Right lobe of liver (tissue), 6 donors: ENCODE data around the gene GRIN3A. TPM values are rescaled to one million over a fixed set of nuclear protein-coding genes. Genes with fewer than 3 reads are reported as not detected.
"Not testable (repeated sequence)": the region's sequence is repeated elsewhere in the genome, so short reads cannot be mapped to it uniquely, and the experiment has no call there.

Experiments used
- ATAC-seq, 4 donors: fragments of 200-7000 bp; cut with Tn5 transposase; one replicate each; pipeline ENCODE4 v1.9.1; 2020; ENCODE audit warnings: mild to moderate bottlenecking in 4 of 4, moderate library complexity in 4 of 4
- DNase-seq, 3 donors: peaks; one replicate each; pipeline ENCODE4 v3.0.0-alpha.2; 2020
- H3K27ac ChIP-seq, 3 donors: fragments of 200-600 bp; one replicate each; pipeline ENCODE4 v1.8.0; 2022
- H3K27me3 ChIP-seq, 2 donors: fragments of 200-600 bp; one replicate each; pipeline ENCODE4 v1.8.0; 2022
- H3K36me3 ChIP-seq, 4 donors: fragments of 200-600 bp; sonication (generic) in 1 of 4; one replicate each; pipeline versions ENCODE4 v1.5.1 to v1.8.0; 2017 to 2022; ENCODE audit warnings: control low read depth in 1 of 4
- H3K4me1 ChIP-seq, 4 donors: fragments of 200-600 bp; sonication (generic) in 1 of 4; one replicate each; pipeline versions ENCODE4 v1.5.1 to v1.8.0; 2017 to 2022; ENCODE audit warnings: control low read depth in 1 of 4
- H3K4me3 ChIP-seq, 3 donors: fragments of 200-600 bp; one replicate each; pipeline ENCODE4 v1.8.0; 2022
- H3K9me3 ChIP-seq, 4 donors: fragments of 200-600 bp; sonication (generic) in 1 of 4; one replicate each; pipeline versions ENCODE4 v1.5.1 to v1.8.0; 2017 to 2022; ENCODE audit warnings: control low read depth in 1 of 4
- CTCF ChIP-seq, 4 donors: fragments of 200-600 bp in 3 of 4; fragments of 450-650 bp in 1 of 4; IDR thresholded peaks; one replicate each; pipeline versions ENCODE4 v1.5.1 to v1.8.0; 2016 to 2022; ENCODE audit warnings: antibody characterized with exemption in 4 of 4, mild to moderate bottlenecking in 2 of 4
- POLR2A ChIP-seq: fragments of 450-650 bp; IDR thresholded peaks from one replicate; pipeline ENCODE4 v1.6.1; 2017; ENCODE audit warnings: antibody characterized with exemption, mild to moderate bottlenecking
- WGBS: methylation state at CpG from one replicate; pipeline ENCODE4 v1.1.6; 2018; ENCODE audit warnings: low coverage, low lambda C conversion rate; ENCODE audit not compliant: insufficient coverage; ENCODE audit errors: missing lambda C conversion rate; 5-methylcytosine and 5-hydroxymethylcytosine counted together
- intact Hi-C, 2 donors: fragments of 100-400 bp; cut with DNase I; formaldehyde crosslinking; loops; one replicate each; pipeline versions ENCODE4 v1.11.2 to v1.14.1; 2022
- total RNA-seq, 6 experiments: library from RNA; depleted of rRNA in 2 of 6; stranded (reverse); fragments of >200 nt in 2 of 6; fragmentation: NEBNext Ultra II Directional in 3 of 6; extraction: Animal tissue kit (Norgen Biotek cat#: 25700) in 3 of 6; gene quantifications; one replicate each; pipeline versions ENCODE4 v1.1.0 to v1.2.4, GENCODE V29; 2016 to 2023
- donor health status: DM: no; HTN: yes; CAD: no.
- donor health status: DM: no; HTN: no; CAD: no.
- donor health status: DM: no; HTN: no; CAD: no.
- donor health status: DM: no; HTN: yes; CAD: no.
- donor health status: DM: no; HTN: yes; CAD: no.

Gene GRIN3A
- total RNA-seq, 6 experiments from 2014 or later, result 0.05 to 0.44 (median 0.09) TPM; not detected in 1

- TF ChIP-seq POLR2A (no peak), CTCF (IDR thresholded peaks at IDR 0.05) (no peak)
- ATAC-seq (no peak), DNase-seq (no peak)
- H3K27ac ChIP-seq, result no peak overlapping the region
- intact Hi-C loops, result no loop called here
- H3K27me3 ChIP-seq, result no peaks in the 10 kb centered on the region
- no peak overlapping the region for H3K4me3 ChIP-seq
- no peaks in the 10 kb centered on the region for H3K9me3 ChIP-seq
- H3K36me3 ChIP-seq, result no peaks in the 10 kb centered on the region
- no peaks in the 10 kb centered on the region for H3K4me1 ChIP-seq
Measured at GRCh38 chr9:101591787-101592446, 146.5 kb downstream of the GRIN3A start.

- ATAC-seq, result no peak
- TF ChIP-seq POLR2A, result no peak
- no peak for TF ChIP-seq CTCF (IDR thresholded peaks at IDR 0.05)
- 76% methylated on average over 3 of the region's 3 CpGs for WGBS
Measured at GRCh38 chr9:101590901-101591300, 147.5 kb downstream of the GRIN3A start.

GRCh38 chr9:101590074-101590473, 148.4 kb downstream of the GRIN3A start:
- intact Hi-C loops, H3K27ac ChIP-seq, H3K27me3 ChIP-seq, H3K4me3 ChIP-seq, H3K4me1 ChIP-seq, H3K36me3 ChIP-seq, DNase-seq, H3K9me3 ChIP-seq, ATAC-seq: not testable (repeated sequence)
- 93% methylated on average over 6 of the region's 6 CpGs for WGBS

More at GRCh38 chr9:101590901-101591300, 147.5 kb downstream of the GRIN3A start:
- H3K27ac ChIP-seq, result no peak overlapping the region
- no peak overlapping the region for H3K4me3 ChIP-seq
- no peaks in the 10 kb centered on the region for H3K9me3 ChIP-seq
- intact Hi-C loops, result no loop called here
- no peaks in the 10 kb centered on the region for H3K36me3 ChIP-seq
- H3K4me1 ChIP-seq, result no peaks in the 10 kb centered on the region
- no peaks in the 10 kb centered on the region for H3K27me3 ChIP-seq
- no peak for DNase-seq

GRCh38 chr9:101587332-101588043, 151.0 kb downstream of the GRIN3A start:
- TF ChIP-seq CTCF (IDR thresholded peaks at IDR 0.05), result no peak
- TF ChIP-seq POLR2A, result no peak
- ATAC-seq (no peak), DNase-seq (no peak)
- no peaks in the 10 kb centered on the region for H3K36me3 ChIP-seq
- H3K27me3 ChIP-seq, result no peaks in the 10 kb centered on the region
- no peaks in the 10 kb centered on the region for H3K9me3 ChIP-seq
- no peaks in the 10 kb centered on the region for H3K4me1 ChIP-seq
- 58% methylated on average over 4 of the region's 4 CpGs for whole genome bisulfite sequencing
- intact Hi-C loops, result no loop called here
- no peak overlapping the region for H3K27ac ChIP-seq
- no peak overlapping the region for H3K4me3 ChIP-seq

- TF ChIP-seq POLR2A (no peak), CTCF (IDR thresholded peaks at IDR 0.05) (no peak)
- no peak overlapping the region for H3K27ac ChIP-seq
- peak in 2 of 4 donors; percentile 21 to 54 for ATAC-seq
- no peak for DNase-seq
- no peaks in the 10 kb centered on the region for H3K36me3 ChIP-seq
- 88% methylated on average over 5 of the region's 5 CpGs for WGBS
- H3K4me3 ChIP-seq, result no peak overlapping the region
- H3K4me1 ChIP-seq, result no peaks in the 10 kb centered on the region
- H3K9me3 ChIP-seq, result no peaks in the 10 kb centered on the region
- H3K27me3 ChIP-seq, result no peaks in the 10 kb centered on the region
- intact Hi-C loops, result no loop called here
Measured at GRCh38 chr9:101586651-101587050, 151.8 kb downstream of the GRIN3A start.
